ENCODE data around the gene ACTR1A. TPM values are rescaled to one million over a fixed set of nuclear protein-coding genes. Genes with fewer than 3 reads are reported as not detected.

Gene ACTR1A
- 143 and 164 TPM in 2 replicates for total RNA-seq

GRCh38 chr10:102502337-102503151 is at the start of gene ACTR1A:
Gene ACTR1A, minus strand, starts transcription at chr10:102502712. Its CDS starts 65 bp downstream, at chr10:102502647.

GRCh38 chr10:102503264-102504178 is 1.0 kb upstream of the ACTR1A start, which contains the start of gene SUFU:
Gene SUFU, plus strand, starts transcription at chr10:102503972. Its CDS starts 181 bp downstream, at chr10:102504153.

GRCh38 chr10:102451105-102451969 is 51.2 kb downstream of the ACTR1A start, which contains the start of gene C10orf95:
Gene C10orf95, minus strand, starts transcription at chr10:102451543. Its CDS starts 450 bp downstream, at chr10:102451093.

GRCh38 chr10:102432162-102432950 is 70.2 kb downstream of the ACTR1A start, which contains the start of gene CUEDC2:
Gene CUEDC2, minus strand, starts transcription at chr10:102432574. Its CDS starts 7,386 bp downstream, at chr10:102425188.

Small RNA genes within 50 kb of the gene (small RNA-seq; reads per million reads assigned to genes)
- 8.3 reads per million, percentile 90 among the genes with 10 or more reads in this experiment for gene MIR146B

Other genes with a start within 250 kb of the ACTR1A start
- 20.3 and 24.3 TPM in 2 replicates for gene NFKB2, start 107.0 kb downstream of the ACTR1A start, total RNA-seq
- gene PSD, start 83.9 kb downstream of the ACTR1A start, total RNA-seq = 0.07 and 0.13 TPM in 2 replicates
- 5.2 and 6.0 TPM in 2 replicates for gene FBXL15, start 81.9 kb downstream of the ACTR1A start, total RNA-seq
- gene CUEDC2, start 70.1 kb downstream of the ACTR1A start, total RNA-seq = 44.4 and 49.7 TPM in 2 replicates
- 0.13 and 0.29 TPM in 2 replicates for gene C10orf95, start 51.2 kb downstream of the ACTR1A start, total RNA-seq
- 4.5 and 6.7 TPM in 2 replicates for gene SUFU, start 1.3 kb upstream of the ACTR1A start, total RNA-seq
- gene TRIM8, start 141.8 kb upstream of the ACTR1A start, total RNA-seq = 114 and 139 TPM in 2 replicates
- gene ARL3, start 211.7 kb upstream of the ACTR1A start, total RNA-seq = 5.5 and 6.1 TPM in 2 replicates
- 7.2 and 8.1 TPM in 2 replicates for gene SFXN2, start 211.9 kb upstream of the ACTR1A start, total RNA-seq
- 44.9 and 55.6 TPM in 2 replicates for gene WBP1L, start 241.2 kb upstream of the ACTR1A start, total RNA-seq

All from thoracic aorta endothelial cell (primary cell).